Measurements from ENCODE around the gene CPEB1. TPM values are rescaled to one million over a fixed set of nuclear protein-coding genes. Genes with fewer than 3 reads are reported as not detected.

CPEB1 gene
- total RNA-seq, 1 donor from 2014 or later = 27.1 TPM

GRCh38 chr15:82611348-82611747 lies 35.8 kb downstream of the CPEB1 start:
- intact Hi-C loops (cut with DNase I) = no loop called here
- DNase-seq (ENCODE audit: low spot score) = no peak
- no peak for ATAC-seq

DNA sequence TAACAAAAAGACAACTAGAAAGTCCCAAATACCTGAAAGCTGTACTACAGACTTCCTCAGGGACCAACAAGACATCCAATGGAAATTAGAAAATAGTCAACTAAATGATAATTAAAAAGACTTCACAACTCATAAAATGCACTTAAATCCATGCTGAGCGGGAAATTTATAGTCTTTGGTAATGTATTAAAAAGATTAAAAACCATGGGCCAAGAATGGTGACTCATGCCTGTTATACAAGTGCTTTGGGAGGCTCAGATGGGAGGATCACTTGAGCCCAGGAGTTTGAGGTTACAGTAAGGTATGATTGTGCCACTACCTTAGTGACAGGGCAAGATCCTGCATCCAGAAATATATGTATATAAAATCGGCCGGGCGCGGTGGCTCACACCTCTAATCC lies 45.0 kb downstream of the CPEB1 start:
- ATAC-seq = no peak

GRCh38 chr15:82599862-82600261 lies 47.3 kb downstream of the CPEB1 start:
- ATAC-seq (no peak), DNase-seq (ENCODE audit: low spot score) (no peak)

More for the DNA sequence above, 45.0 kb downstream of the CPEB1 start:
- no peak for DNase-seq (ENCODE audit: low spot score)
- intact Hi-C loops (cut with DNase I) = no loop called here

GRCh38 chr15:82597815-82598214 lies 49.3 kb downstream of the CPEB1 start:
- ATAC-seq = no peak
- intact Hi-C loops (cut with DNase I) = no loop called here
- DNase-seq (ENCODE audit: low spot score) = no peak

More at GRCh38 chr15:82599862-82600261, 47.3 kb downstream of the CPEB1 start:
- intact Hi-C loops (cut with DNase I) = no loop called here

DNA sequence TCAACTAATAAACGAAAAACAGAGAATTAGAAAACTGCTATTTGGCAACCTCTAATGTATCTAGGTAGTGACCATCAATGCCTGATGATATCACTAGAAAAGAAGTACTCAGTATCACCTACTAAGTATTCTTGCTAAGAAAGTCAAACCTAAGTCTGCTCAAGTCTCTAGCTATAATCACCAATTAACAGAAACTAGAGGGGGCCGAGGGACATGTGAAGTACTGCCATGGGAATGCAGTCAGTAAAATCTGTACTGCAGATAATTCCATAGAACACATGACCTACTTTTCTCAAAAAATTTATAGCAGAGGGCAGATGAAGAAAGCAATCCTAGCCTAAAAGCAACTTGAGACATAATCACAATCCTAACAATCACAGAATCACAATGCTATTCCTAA lies 51.4 kb downstream of the CPEB1 start:
- no peak for DNase-seq (ENCODE audit: low spot score)
- ATAC-seq = no peak
- intact Hi-C loops (cut with DNase I) = no loop called here

GRCh38 chr15:82595203-82595602 lies 52.0 kb downstream of the CPEB1 start:
- no peak for ATAC-seq
- no peak for DNase-seq (ENCODE audit: low spot score)
- intact Hi-C loops (cut with DNase I) = no loop called here

DNA sequence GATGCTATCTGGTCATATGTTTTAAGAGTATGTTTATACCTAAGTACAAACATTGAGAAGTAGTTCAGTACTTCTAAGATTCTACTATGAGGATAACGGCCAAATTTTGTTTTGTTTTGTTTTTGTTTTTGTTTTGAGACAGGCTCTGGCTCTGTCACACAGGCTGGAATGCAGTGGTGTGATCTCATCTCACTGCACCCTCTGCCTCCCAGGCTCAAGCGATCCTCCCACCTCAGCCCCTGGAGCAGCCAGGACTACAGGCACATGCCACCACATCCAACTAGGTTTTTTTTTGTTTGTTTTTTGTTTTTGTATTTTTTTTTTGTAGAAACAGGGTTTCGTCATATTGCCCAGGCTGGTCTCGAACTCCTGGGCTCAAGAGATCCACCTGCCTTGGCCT lies 59.4 kb downstream of the CPEB1 start:
- intact Hi-C loops (cut with DNase I) = no loop called here
- ATAC-seq = no peak
- DNase-seq (ENCODE audit: low spot score) = no peak

DNA sequence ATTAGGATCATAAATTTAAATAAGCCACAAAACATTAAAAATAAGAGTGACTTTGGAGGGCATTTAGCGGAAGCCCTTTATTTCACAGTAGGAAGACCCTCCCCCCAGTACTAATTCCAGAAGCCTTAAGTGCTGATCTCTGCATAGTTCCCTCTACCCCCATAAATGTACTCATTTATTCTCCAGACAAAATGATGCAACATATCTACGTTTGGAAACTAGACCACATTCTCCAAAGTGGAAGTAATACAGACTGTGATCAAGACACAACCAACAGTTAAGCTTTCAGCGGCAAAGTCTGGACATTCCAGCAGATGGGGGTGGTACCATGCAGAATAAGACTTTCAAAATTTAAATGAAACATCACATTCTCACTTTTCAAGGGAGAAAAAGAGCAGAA lies 62.1 kb downstream of the CPEB1 start:
- no peak for DNase-seq (ENCODE audit: low spot score)
- no peak for ATAC-seq
- intact Hi-C loops (cut with DNase I) = no loop called here

DNA sequence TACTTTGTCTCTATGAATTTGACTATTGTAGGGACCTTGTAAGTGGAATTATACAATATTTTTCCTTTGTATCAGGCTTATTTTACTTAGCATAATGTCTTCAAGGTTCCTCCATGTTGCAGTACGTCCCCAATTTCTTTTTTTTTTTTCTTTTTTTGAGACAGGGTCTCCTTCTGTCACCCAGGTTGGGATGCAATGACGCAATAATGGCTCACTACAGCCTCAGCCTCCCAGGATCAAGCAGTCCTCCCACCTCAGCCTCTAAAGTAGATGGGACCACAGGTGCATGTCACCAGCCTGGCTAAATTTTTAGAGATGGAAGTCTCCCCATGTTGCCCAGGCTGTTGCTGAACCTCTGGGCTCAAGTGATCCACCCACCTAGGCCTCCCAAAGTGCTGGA lies 66.5 kb downstream of the CPEB1 start:
- intact Hi-C loops (cut with DNase I) = no loop called here
- ATAC-seq (no peak), DNase-seq (ENCODE audit: low spot score) (no peak)

DNA sequence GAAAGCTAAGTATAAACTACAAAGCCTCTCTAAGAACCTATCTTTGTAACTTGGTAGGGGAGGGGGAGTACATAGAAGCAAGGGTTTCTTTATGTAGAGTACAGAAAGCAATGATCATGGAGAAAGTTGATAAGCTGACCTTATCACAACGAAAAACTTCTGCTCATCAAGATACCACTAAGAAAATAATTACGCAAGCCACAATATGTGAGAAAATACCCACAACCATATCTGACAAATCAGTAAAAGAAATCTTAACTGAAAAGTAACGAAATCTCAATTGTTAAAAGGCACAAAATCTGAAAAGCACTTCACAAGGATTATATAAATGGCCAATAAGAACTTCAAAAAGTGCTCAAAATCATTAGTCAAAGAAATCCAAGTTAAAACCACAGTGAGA lies 71.8 kb downstream of the CPEB1 start:
- ATAC-seq (no peak), DNase-seq (ENCODE audit: low spot score) (no peak)
- intact Hi-C loops (cut with DNase I) = no loop called here

DNA sequence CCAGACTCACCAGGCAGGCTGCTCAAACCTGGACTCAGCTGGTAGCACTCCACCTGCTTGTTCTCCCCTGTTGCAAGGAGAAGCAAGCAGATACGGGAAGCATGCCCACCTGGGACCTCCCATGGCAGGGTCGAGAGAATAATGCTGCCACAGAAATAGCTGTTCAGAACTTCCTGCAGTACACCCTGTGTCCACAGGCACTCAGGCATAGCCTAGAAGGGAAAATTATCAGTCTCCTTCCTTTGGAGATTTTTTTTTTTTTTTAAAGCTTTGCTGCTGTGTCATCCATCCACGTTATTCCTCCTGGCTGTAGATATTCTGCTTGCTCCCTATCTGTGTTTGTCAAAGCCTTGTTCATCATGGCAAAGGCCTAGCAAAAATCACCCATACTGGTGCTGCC lies 74.2 kb downstream of the CPEB1 start:
- no peak for DNase-seq (ENCODE audit: low spot score)
- no peak for ATAC-seq
- intact Hi-C loops (cut with DNase I) = no loop called here

DNA sequence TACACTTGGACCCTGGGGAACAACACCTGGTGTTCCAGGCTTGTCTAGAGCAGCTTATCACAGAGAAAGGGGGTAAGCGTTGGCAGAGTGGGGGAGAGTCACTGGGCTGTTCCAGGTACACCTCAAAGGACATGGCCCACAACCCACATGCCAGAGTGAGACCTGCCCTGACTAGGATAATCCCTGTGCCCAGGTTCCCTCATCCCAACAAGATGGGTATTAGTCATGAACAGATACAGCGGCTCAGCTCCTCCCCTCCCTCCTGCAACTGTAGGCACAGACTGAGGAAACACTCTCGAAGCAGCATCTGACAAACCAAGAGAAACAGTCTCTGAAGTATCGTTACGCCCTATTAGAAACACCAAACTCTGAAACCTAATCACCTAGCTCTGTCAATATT lies 74.9 kb downstream of the CPEB1 start:
- intact Hi-C loops (cut with DNase I) = no loop called here
- ATAC-seq (peak; percentile 4), DNase-seq (ENCODE audit: low spot score) (no peak)

DNA sequence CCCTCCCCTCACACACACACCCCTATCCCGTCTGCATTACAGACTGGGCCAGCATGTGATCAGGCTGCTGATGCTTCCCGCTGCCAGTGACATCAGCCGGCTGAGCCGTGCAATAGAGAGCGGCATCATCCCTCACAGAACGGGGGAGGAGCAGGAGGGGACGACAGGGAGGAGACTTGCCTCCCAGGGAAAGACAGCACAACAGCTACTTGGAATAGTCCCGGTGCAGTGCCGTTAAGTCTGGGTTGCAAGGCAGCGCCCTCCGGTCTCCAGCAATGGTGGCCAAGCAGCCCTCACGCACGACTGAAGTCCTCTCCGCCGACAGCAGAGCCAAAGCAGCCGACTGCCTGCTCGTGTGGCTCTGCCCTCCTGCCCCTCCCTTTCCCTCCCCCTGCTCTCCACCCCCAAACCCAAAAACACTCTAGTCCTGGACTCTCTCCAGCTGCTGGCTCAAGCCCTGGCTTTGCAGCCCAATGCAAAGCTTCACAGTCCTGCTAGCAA lies 75.4 kb downstream of the CPEB1 start:
- DNase-seq (ENCODE audit: low spot score) (peak; percentile 77), ATAC-seq (peak; percentile 97)
- intact Hi-C loops (cut with DNase I) = no loop called here

GRCh38 chr15:82570721-82571508 lies 76.2 kb downstream of the CPEB1 start:
- DNase-seq (ENCODE audit: low spot score) = no peak
- peak; percentile 27 for ATAC-seq
- intact Hi-C loops (cut with DNase I) = no loop called here

DNA sequence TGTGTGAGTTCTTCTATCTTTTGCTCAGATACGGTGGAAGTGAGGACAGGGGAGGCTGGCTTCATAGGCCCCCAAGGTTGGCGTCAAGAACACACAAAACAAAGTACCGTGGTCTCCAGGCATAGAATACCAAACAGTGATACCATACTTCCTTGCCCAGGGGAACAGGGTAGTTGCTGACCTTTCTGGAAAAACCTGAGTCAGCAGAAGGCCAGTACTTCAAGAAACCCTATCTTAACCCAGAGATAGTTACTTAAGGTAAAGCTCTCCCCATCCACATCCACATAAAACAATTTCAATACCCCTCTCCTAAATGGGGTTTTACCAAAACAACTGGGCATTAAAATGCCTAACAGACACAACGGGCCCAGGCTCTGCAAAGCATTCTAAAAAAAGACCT lies 77.3 kb downstream of the CPEB1 start:
- intact Hi-C loops (cut with DNase I) = no loop called here
- DNase-seq (ENCODE audit: low spot score) = no peak

DNA sequence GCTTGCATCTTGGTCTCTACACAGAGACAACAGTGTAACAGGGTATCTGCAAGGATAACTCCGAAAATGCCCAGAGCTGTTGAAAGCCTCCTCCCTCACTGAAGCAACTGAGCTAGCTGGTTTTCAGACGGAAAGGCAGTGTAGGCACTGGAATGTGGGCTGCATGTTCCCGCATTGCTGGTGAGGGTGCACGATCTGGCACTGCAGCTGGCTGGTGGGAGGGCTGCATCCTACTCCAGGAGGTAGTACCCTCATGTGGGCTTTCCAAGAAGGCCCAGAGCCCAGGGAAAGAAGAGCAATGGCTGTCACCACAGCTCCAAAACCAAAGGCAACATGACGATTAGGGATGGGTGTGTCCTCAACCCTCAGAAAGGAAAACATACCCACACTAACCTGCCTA lies 78.2 kb downstream of the CPEB1 start:
- intact Hi-C loops (cut with DNase I) = no loop called here
- no peak for DNase-seq (ENCODE audit: low spot score)
- ATAC-seq = no peak

More for the DNA sequence above, 77.3 kb downstream of the CPEB1 start:
- no peak for ATAC-seq

DNA sequence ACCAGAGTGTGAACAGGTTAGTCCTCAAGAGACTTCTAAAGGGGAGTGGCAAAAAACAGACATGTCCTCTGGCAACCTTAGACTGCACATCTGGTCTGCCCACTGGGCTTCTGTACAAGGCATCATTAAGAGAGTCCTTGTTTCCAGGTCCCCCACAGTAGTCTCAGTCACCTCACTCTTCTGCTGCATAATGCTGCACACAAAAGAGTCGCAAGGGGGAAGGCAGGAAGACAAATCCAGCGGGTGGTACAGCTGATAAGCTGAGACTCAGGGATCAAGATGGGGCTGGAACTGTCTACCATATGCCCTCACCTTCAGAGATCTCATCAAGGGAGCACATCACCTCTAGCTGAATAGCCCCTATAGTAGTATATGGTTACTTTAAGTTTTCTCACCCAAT lies 79.5 kb downstream of the CPEB1 start:
- no peak for ATAC-seq
- DNase-seq (ENCODE audit: low spot score) = no peak
- intact Hi-C loops (cut with DNase I) = no loop called here

- intact Hi-C loops (cut with DNase I) = no loop called here
- ATAC-seq (no peak), DNase-seq (ENCODE audit: low spot score) (no peak)
Measured at GRCh38 chr15:82566690-82567089, 80.5 kb downstream of the CPEB1 start.

GRCh38 chr15:82558502-82558901 lies 88.7 kb downstream of the CPEB1 start:
- intact Hi-C loops (cut with DNase I) = no loop called here
- no peak for ATAC-seq
- no peak for DNase-seq (ENCODE audit: low spot score)

DNA sequence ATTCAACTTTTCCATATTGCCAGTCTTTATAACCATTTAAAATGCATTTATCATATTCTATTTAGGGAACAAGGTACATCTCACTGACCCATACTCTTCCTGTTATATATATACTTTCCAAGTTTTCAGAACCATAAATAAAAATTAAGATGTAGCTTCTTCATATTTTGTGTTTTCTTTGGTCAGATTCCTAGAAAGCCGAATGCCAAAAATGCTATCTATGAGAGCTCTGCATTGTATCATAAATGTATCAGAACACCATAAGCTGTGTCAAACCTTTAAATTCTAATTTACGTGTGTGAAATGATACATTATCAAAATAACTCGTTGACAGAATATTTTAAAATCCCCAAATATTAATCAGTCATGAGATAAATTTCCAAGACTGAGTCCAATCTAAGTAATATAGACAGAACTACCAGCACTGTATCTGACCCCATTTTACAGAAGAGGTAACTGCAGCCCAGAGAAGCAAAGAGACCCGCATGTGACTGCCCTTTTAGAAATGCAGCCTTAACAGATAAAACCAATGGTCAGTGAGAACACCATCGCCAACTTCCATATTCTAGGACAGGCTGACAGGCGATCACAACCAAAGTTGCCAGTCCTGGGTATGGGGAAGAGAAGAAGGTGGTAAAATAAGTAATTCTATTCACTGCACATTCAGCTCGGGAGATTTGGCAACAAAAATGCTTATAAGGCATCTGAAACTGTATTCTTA lies 90.7 kb downstream of the CPEB1 start:
- intact Hi-C loops (cut with DNase I) = no loop called here
- DNase-seq (ENCODE audit: low spot score) = no peak
- no peak for ATAC-seq
